HG03469 (cell line): ENCODE data around the gene CELF2.

ENCODE experiments used
- ATAC-seq: cut with Tn5 transposase; IDR thresholded peaks from one replicate; pipeline ENCODE4 v1.9.1; 2021; ENCODE audit warnings: mild to moderate bottlenecking, moderate library complexity, moderate number of reproducible peaks; ENCODE audit not compliant: unreplicated experiment

The CELF2 gene

GRCh38 chr10:11311027-11311426, 293.4 kb downstream of the CELF2 start:
- ATAC-seq = no peak

- no peak for ATAC-seq
Measured at GRCh38 chr10:11313463-11313862, 295.8 kb downstream of the CELF2 start.

DNA sequence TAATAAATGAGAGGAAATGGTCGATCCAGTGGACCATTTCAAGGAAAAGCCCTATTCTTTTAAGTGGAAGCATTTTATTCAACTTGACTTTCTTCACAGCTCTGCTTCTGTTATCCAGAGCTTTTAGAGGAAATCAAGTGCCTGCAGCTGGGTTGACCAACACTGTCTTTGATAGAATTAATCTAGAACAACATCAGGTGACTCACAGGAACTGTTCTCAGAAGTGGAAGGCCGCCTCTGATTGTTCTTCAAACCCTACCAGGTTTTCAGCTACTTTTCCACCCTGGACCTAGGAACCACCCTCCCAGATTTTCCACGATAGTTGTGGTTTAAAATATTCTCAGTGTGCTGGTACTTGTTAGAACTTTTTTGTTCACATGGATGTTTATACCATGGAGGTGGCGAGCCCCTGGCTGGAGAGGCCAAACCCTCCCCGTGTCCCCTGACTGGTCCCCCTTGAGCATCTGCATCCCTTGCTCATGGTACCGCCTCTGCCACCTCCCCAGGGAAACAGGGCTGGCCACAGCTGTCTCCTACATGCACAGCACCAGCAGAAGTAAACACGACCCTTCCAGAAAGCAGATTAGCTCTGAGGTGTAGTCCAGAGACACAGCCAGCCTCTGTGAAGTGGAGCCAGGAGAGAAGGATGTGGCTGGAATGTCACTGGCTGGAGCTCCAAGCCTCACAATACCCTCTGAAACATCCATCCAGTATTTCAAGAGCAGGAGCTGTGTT, 300.4 kb downstream of the CELF2 start:
- ATAC-seq = no peak

DNA sequence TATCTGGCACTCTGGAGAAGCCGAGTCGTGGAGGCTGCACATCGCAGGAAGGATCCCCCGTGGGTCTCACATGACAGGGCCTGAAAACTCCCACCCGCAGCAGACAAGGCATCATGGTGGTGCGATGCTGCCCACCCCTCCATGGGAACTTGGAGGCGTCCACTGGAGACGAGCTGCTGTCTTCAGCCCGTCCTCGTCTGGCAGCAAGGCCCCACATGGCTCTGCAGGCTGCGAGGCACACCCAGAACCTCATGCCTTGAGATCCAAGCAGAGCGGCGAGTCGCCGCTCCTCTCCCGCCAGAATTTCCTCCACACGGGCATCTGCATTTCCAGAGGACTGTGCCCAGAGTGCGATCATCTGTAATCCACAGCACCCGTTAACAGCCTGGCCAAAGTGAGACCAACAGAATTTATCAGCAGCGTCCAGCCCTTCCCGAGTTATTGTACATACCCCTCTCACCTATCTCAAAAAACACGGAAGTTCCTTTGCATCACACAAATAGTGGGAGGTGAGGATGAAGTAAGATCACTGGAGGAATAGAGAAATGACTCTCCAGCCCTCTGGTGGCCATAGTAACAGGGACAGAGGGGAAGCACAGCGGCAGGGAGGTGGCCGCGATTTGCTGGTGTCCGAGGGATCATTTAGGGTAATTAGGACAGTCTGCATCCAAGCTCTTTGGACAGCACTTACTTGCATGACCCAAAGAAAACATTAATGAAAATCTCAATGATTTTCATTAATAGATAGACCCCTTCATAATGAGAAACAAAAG, 301.3 kb downstream of the CELF2 start:
- no peak for ATAC-seq

DNA sequence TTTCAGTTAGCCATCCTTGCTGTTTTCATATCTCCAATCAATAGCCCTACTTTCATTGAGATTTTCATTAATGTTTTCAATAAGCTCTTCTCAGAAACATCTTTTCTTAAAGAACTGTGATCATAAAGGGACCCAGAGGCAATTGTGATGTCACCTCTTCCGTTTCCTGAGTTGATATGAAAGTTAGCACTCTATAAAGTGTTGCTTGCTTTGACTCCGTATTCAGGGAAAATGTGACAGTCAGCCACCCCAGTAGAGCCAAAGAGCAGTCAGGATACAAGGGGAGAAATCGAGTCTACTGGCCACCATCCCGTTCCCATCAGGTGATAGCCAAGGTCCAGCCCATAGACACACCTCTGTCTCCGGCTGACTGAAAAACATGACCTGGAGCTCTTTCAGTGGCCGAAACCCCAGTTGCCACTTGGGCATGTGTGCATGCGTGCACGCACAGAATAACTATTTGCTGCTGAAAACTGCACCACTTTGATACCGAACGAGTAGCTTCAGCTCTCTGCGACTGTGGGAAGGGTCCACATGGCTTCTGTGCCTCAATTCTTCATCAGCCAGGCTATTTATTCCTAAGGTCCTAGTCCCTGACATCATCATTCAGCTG, 302.4 kb downstream of the CELF2 start:
- ATAC-seq = no peak

DNA sequence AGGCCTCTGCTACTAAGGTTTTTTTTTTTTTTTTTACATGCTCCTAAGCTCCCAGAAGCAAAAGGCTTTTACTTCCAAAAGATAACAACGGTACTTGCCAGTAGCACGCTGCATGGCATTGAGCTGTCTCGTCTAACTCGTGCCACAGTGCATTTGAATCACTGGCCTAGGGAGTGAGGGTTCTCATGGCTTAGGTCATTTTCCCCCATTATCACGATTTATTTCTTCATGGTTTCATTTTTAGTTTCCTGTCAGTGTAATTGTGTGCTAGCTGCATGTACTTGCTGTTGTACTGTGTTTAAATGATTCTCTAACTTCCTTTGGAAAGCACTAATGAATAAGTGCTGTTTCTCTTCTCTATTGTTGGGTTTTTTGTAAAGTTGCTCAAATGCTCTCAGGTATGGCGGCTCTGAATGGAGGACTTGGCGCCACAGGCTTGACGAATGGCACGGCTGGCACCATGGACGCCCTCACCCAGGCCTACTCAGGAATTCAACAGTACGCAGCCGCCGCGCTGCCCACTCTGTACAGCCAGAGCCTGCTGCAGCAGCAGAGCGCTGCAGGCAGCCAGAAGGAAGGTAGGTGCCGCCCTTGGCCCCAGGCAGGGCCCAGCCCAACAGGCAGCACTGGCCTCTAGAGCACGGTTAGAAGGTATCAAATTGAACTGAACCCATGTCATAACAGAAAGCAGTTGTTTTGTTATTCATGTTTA, 303.3 kb downstream of the CELF2 start:
- ATAC-seq = no peak

DNA sequence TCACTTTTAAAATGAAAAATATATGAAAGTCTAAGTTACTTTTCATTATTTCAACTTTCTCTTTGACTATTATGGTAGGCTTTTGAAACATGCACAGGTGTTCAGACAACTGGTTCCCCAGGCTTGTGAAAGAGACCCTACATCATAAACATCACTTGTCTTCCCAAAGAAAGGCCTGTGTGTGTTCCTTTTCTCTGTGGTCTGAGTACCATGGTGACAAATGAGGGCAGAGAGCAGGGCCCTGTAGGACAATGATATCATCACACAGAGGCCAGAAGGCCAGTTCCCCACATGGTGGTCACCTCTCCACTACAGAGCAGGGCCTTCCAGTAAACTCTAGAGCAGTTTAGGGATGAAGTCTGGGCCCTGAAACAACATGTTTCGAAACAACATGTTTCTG, 305.0 kb downstream of the CELF2 start:
- ATAC-seq = no peak

DNA sequence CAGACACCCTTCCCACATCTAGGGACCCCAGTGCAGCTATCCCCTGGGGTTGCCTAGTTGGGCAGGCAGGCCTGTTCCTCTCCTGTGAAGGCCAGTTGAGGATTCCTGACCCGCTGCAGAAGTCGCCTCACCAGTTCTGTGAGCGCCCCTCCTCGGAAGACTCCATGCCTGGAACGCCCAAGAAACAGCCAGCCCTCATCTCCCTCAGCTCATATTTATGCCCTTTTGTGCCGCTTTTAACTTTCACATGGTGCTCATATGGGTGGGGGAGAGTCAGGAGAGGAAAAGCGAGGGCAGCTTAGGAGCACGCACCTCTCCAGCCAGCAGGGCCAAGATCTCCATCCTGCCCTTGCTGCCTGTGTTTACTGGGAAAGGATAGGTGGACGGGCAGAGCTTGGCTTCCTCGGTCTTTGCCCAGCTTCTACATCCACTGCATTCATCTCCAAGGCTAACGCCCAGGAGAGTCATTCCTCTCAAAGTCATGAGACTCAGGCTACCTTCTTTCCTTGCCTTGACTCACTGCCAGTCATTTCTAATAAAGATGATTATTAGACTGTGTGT, 307.2 kb downstream of the CELF2 start:
- no peak for ATAC-seq

GRCh38 chr10:11325817-11326216, 308.1 kb downstream of the CELF2 start:
- ATAC-seq = no peak

GRCh38 chr10:11326241-11326640, 308.6 kb downstream of the CELF2 start:
- no peak for ATAC-seq

DNA sequence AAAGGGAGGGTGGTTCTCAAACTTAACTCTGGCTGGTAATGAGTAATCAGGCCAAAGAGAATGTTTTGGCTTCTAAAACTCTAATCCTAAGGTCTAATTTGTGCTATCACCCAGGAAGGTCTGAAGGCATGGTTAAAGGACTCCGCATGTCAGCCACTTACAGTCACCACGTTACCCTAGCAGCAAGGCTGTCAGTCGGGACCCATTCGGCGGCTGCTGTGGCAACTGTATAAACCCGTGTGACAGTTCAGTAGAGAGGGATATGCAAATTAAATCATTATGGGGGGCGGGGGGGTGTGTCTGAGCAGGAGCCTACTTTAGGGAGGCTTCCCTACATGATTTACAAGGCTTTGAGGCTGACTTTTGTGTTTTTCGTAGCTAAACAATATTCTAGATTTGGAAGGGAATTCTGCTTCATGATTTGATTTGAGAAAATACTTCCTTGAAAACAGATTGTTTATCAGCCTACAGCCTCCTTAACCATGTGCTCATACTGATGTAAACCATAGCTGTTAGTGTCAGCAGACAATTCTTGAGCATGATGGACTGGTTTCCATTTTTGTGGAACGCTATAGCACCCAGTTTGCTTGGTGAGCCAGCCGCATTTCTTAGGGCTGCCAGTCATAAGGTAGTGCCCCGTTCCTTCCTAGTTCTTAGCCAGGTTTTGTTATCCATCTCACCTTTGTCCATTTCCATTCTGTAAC, 309.4 kb downstream of the CELF2 start:
- ATAC-seq = no peak

DNA sequence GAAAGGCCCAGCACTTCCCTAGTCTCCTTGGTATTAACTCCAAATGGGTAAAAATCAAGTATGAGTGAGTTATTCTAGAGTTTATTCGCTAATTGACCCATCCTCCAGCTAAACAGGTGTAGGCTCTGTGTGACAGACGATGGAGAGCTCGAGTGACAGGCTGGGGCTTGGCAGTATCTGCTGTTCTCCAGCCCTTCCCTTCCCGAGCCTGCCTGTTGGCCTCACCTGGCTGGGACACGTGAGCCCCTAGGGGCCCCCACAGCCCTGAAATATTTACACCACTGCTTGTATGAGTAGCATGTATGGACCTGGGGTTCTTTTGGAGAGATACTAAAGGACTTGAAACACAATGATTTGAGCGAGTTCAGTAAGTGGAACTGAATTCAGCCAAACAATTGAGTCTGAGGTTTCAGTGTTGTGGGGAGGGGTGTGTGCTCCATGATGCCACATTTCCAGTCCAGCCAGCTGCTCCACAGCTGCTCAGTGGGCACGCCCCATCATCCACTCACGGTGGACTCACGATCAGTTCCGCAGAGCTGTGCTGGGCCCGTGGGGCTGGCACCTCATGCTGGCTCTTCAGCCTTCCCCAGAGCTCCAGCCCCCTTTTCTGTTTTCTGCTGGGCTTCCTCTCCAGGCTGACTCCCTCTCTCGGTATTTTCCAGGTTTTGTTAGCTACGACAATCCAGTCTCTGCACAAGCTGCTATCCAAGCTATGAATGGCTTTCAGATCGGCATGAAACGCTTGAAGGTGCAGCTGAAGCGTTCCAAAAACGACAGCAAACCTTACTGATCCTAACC, 310.8 kb downstream of the CELF2 start:
- no peak for ATAC-seq

DNA sequence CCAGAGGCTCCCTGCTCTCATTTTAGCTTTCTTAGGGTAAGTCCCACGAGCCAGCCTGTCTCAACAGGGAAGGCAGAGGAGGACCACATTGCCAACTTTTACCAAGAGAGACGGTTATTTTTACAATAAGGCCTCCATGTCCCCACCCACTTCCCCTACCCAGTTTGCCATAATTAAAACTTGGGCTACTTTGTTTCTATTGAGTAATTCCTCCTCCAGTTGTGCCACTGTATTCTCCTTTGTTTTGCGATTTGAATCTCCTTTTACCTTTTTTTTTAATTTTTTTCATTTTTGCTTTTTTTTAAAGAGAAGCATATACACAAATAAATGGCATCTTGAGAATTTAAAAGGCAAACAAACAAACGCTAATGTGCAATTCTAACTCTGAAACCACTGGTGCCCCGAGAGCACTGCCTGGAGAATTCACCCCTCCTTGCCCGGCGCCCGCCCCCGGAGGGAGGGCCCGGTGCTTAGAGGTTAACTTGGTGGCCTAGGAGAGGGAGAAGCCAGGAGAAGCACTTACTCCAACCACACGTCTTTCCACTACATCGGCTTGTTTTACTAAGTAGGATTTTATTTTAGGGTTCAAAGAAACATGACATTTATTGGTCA, 311.5 kb downstream of the CELF2 start:
- ATAC-seq = no peak

GRCh38 chr10:11330383-11331045, 312.8 kb downstream of the CELF2 start:
- no peak for ATAC-seq

DNA sequence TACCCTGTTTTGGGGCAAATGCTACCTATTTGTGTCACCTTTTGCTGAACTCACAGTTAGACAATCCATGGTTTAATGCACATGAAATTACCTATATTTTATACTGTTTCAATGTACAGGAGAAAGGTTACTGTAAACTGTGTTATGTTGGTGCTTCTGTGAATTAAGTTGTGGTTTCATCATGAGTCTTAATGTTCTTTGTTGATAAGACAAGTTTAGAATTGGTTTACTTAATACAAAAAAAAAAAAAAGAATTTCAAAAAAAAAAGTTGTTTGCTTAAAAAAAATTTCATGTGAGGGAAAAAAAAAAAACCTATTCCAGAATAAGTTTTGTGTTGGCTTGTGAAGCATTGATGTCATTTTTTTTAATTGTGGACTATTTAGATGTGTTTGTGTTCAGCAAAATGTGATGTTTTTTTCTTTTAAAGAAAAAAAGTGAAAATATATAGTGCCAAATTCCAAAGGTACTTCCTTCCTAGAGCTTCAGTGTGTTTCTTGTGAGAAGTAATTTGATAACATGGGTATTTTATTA, 313.4 kb downstream of the CELF2 start:
- ATAC-seq = no peak

DNA sequence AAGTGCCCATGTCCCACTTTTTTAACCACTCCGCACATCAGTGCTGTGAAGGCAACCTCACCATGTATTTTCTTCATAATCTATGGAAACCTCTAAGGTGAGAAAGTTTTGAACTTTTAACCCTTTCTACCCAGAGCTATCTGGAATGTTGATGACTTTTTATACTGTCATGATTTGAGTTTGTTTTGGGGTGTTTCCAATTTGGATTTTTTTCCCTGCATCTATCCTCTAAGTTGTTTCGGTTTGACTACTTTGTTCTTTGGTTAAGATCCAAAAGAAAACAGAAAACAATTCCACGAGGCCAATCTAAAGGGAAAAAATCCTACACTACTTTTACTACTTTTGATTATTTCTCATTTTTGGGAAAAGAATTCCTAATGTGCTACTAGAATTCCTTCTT, 314.1 kb downstream of the CELF2 start:
- no peak for ATAC-seq

GRCh38 chr10:11332846-11333245, 315.2 kb downstream of the CELF2 start:
- no peak for ATAC-seq

DNA sequence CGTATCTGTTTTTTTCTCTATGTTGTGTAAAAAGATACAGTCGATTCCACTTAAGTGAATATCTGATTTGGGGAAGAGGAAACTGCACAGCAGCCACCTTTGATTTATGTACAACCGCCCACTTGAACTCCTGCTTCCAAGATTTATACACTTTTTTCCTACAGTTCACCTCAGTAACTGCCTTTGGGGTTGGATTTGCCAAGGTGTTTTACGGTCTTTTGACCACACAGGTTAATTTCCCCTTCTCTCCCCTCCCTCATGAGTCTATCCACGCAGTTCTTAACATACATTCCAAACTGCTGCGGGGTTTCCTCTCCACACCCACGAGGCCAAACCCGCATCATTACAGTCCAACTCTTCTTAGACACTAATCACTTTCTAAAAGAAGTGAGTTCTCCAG, 316.8 kb downstream of the CELF2 start:
- no peak for ATAC-seq
